C4-2B (cell line): ENCODE data around the gene CX3CR1.

Source experiments
- CTCF ChIP-seq: fragments of 450-650 bp; conservative IDR thresholded peaks from 2 replicates; pipeline ENCODE4 v1.5.1; 2017; ENCODE audit warnings: mild to moderate bottlenecking
- ZFX ChIP-seq: fragments of 450-650 bp; IDR thresholded peaks from 2 replicates; pipeline ENCODE4 v1.6.1; 2017

GRCh38 chr3:39263576-39263975 lies 16.3 kb downstream of the CX3CR1 start:
- no peak for TF ChIP-seq CTCF
- no peak for TF ChIP-seq ZFX
